ENCODE results near the gene RETN.

GRCh38 chr19:7637374-7638256, 31.2 kb upstream of the RETN start:
- TF ChIP-seq REST (IDR thresholded peaks at IDR 0.05; ENCODE audit: insufficient read depth in 1 of 2, low read depth in 2 of 2, low read length in 1 of 2) (no peak), CTCF (IDR thresholded peaks at IDR 0.05) (no peak), POLR2AphosphoS5 (IDR thresholded peaks at IDR 0.05; ENCODE audit: low read depth, low read length) (no peak), TCF7L2 (IDR thresholded peaks at IDR 0.05; ENCODE audit: low read depth, low read length) (no peak)
